GM19193 (cell line): ENCODE results near the gene DCUN1D4.

ENCODE experiments used
- POLR2A ChIP-seq: IDR thresholded peaks from 4 replicates; pipeline ENCODE4 v1.6.1; 2011; ENCODE audit not compliant: insufficient read depth, insufficient read length; ENCODE audit errors: extremely low read depth

DCUN1D4 gene

DNA sequence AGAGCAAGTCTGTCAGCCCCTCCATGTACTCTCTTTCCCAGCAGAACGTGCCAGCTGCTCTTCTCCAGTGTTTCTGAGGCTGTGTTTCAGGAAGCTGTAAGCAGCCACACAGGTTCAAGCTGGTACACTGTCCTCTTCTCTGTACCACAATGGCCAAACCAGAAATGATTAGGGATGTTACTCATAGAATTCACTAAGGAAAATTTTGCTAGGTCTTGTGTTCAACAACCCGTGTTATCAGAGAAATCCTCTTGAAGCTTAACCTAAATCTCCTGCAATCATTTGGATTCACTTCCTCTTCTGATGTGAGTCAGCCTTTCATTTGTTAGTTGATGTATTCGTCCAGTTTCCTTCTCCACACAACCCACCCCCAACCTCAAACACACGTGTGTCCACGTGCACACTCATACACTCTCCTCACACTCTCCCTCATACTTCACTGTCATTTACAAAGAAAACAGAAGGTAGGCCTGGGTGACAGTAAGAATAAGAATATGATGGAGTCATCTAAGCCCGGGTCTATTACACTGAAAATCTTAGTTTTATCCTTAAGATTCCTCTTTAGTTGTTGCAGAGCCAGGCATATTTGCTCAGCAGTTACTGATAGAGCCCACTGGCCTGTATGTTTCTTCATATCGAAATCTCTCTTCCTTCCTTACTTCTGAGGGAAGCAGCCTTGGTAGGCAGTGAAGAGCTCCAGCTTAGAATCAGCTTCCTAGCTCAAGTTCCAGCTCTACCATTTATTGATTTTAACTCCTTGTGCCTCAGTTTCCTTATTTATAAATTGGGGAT, 63.4 kb downstream of the DCUN1D4 start:
- no peak for TF ChIP-seq POLR2A

DNA sequence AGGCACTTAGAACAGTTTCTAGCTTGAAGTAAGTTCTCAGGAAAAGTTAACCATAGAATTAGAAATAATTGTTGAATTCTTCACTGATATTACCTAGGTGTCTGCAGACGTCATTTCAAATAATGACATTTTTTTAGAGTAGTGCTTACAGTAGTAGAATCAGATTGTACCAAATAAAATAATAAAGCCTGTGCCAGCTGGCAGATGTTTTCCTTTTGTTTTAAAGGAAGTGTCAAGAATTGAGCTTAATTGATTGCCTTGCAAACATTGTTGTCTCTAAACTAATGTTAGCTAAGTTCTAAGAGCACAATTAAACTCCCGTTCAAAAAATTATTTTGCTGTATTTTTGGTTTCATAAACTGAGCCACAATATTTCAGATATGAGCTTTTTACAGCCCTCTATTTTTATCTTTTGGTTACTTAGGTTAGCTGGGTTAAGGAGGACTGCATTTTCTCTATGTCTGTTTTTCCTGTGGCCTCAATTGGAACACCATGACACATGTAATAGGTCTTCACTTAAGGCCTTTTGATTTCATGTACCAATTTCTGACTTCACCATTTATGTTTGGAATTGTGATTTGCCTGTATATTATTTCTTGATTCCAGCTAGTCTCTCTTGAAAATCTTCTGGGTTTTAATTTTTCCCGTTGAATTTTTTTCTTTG, 64.2 kb downstream of the DCUN1D4 start:
- TF ChIP-seq POLR2A = no peak

DNA sequence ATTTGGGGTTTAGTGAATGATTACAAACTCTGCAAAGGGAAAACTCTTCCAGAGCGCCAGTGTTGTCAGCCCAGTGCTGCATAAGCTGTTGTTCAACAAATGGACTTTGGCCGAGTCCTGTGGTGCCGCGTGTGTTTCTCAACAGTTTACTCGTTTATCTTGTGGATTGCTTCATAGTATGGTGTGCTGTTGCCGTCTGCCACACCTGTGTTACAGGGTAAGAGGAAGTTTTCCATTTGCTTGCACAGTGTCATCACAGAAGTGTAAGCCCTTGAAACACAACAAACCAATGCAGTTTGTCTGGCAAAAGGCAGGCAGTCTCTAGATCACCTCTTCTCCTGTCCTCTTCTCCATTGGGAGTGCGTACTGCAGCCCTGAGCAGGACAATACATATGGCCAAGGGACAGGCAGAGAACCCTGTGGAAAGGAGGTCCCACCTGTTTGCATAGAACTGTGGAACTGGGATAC, 66.3 kb downstream of the DCUN1D4 start:
- no peak for TF ChIP-seq POLR2A

DNA sequence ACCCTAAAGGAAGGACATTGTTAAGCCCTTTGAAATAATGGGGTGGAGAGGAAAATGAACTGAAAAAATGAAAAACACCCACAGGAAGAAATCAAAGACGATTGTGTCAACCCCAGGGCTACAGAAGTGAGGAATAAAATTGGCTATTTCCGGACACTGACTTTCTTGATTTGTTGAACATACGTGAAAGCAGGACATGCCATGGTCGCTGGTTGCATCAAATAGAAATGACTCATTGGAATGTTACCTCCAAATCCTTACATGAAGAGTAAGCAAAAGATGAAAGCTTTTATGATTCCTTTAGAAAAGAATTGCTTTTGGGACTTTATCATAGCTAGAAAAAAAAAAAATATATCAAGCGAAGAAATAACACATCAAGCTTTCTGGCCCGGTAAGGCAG, 75.3 kb downstream of the DCUN1D4 start:
- TF ChIP-seq POLR2A = no peak

DNA sequence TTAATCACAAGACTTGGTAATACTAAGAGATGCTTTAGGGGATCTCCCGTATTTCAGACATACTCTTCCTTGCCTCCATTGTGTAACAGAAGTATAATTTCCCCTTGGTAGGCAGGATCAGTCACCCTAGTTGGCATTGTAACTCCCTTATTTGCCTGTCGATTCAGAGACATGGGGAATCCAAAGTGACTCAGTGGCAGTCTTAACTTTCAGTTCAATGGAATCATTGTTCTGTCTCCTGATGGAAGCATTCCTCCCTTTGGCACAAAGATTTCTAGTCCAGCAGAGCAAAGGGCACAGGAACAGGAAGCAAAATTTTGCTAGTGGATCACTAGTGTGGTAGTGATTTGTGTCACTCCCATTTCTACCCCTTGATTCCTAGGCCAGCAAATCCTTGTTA, 80.4 kb downstream of the DCUN1D4 start:
- no peak for TF ChIP-seq POLR2A

DNA sequence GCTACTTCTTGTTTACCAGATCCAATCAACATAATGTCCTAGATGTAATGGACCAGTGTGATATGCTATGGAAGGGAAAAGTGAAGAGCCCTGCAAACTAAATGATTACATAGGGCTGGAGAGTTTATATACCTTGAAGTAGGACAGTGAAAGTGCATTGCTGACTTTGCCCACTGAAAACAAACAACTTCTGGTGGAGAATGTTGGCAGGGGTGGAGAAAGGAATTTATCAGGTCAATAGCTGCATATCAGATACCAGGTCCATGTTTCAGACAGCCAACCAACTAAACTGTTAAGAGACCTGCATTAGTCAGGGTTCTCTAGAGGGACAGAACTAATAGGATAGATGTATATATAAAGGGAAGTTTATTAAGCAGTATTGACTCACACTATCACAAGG, 82.4 kb downstream of the DCUN1D4 start:
- no peak for TF ChIP-seq POLR2A

DNA sequence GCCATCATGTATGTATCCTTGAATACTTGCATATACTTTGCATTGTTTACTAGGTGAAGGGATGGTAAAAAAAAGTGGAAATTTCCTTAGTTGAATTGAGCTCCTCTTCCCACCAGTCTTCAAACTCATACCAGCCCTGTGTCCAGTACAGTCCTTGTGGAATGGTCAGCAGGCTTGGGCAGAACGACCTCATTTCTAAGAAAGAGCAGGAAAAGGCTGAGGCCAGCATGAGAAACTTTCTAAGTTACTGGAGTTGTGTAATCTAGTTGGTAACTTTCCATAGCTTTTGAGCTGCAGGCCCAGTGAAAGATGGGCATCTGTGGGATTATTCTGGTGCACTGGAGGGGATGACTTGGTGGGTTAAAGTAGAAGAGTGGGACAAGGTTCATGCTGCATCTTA, 87.6 kb downstream of the DCUN1D4 start:
- TF ChIP-seq POLR2A = no peak

DNA sequence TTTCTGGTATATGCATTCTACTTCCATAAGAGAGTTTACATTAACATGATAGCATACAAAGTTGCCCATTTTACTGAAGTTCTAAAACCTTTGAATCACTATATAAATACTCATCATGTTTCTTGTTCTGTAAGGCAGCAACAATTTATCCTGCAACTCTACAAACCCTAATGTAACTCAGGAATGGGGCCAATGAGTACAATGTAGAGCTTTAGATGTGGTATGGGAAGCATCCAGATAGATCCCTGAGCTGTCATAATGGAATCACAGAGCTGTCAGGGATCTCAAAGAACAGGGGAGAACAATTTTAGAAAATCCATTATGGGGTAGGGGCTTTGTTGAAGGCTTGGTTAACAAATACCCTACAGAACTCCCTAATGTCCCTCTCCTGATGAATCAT, 88.5 kb downstream of the DCUN1D4 start:
- no peak for TF ChIP-seq POLR2A

DNA sequence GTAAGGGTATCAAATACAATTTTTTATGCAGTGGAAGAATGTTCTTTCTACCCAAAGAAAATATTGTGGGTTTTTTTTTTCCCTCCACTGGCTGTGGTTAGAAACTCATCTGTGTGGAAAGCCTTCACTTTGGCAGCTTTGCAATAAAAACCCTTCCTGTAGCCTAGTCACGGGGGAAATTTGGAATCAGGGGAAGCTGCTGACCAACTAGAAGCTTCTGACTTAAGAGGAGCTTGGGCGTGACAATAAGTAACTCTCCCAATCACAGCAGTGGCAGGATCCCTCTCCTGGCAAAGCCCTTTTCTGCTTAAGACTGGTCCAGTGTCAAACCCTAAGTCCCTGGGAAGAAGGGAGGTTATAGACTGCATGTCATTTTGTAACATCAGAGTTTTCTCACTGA, 89.3 kb downstream of the DCUN1D4 start:
- TF ChIP-seq POLR2A = no peak

DNA sequence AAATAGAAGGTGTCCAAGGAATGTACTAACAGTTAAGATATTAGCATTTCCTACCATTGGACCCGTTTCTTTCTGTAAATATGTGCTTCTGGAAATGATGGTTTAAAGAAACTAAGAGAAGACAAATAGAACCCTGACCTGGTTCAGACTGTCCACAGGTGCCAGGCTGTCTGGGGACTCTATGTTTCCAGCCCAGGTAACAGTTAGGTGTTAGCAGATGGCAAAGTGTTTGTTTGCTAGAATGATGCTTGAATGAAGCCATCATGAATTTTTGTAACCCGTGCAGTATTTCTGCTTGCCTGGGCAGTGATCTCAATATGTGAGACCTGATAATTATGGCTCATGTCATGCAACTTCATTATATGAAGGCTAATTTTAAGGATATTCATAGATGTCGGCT, 89.7 kb downstream of the DCUN1D4 start:
- TF ChIP-seq POLR2A = no peak

DNA sequence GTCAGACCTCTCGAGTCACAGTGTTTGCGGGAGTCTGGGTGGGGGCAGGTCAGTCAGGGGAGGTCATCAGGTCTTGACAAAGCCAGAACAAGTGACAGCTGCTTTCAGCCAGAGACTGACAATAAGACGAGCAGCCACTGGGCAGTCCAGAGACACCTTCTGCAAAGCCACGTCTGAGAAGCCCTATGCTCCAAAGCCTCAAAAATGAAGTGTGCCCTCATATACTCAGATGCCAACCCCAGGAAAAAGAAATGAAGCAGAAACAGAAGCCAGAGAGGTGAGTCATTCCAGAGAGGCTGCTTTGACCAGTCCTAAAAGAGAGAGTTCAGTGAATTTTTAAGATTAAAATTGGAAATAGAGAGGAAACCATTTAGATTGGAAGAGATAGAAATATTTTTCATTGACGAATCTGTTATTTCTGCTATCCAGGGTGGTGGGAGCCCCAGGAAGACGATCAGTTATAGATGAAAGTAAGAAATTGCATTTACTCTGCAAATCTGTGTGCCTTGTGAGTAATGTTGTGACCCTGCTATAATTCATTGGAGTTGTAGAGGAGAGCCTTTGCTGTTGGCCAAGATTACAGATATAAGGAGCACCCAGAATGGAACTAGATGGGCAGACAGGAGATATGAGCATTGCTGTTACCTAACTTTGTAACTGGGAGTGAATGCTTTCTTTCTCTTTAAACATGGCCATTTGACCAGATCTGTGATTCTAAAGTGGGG, 99.3 kb downstream of the DCUN1D4 start:
- no peak for TF ChIP-seq POLR2A

DNA sequence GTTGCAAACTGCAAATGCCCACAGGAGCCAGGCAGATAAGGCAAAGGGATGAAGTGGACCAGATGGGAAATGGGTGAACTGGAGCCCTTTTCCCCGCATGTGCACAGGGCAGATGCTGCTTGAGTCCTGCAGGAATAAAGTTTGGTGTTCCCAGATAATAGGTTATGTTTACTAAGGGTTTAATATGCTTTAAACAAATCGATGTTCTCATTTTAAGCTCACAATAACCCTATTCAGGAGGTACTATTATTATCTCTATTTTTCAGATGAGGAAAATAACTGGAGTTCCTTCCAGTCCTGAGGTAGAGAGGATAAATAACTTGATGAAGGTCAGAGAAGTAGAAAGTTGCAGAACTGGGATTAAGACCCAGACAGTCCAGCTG, 99.9 kb downstream of the DCUN1D4 start:
- no peak for TF ChIP-seq POLR2A

DNA sequence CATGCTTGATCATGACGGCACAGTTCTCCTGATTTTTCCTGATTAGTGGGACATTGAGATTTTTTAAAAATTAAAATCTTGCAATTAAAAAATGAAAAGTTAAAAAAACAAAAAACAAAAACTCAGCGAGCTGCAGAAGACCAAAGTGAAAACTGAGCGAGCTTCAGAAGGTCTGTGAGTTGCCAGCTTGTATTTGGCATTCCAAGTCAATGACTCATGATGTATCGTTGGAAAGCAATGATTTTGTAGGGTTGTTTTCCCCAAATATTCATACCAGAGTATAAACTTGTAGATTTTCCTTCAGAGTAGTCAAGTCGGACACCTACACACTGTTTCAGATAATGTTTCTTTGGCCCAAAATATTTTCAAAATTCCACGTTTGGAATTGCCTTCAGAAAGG, 100.3 kb downstream of the DCUN1D4 start:
- TF ChIP-seq POLR2A = no peak

DNA sequence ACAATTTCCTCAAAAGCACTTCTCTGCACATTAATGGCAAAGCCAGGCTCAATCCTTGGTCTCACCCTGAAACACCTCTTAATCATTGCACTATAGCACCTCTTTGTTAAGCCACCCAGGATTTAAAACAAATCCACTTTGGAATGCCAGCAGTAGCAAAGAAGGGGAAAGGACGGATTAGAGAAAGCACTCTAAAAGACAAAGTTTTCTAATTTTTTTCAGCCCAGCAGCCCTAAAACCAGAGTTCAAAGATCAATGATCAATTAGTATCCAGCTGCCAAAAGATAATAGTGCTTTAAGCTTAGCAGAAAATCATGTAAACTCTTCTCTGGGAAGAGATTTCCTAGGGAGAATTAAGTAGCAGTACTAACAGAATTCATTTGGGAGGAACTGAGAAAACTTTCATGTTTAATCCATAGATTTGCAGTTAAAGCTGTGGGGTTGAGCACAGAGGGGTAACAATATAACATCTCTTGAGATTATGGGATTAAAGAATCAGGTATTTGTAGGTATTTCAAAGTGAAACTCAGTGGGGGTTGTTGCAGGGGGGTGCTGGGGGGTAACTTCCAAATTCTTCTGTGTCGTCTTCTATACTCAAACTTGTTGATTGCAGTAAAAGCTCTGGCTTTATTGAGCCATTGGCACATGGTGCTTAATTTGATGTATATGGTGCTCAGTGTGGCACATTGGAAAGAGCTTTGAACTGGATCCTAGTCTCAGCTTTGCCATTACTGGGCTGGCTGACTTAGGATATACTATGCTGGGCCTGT, 115.4 kb downstream of the DCUN1D4 start:
- no peak for TF ChIP-seq POLR2A

DNA sequence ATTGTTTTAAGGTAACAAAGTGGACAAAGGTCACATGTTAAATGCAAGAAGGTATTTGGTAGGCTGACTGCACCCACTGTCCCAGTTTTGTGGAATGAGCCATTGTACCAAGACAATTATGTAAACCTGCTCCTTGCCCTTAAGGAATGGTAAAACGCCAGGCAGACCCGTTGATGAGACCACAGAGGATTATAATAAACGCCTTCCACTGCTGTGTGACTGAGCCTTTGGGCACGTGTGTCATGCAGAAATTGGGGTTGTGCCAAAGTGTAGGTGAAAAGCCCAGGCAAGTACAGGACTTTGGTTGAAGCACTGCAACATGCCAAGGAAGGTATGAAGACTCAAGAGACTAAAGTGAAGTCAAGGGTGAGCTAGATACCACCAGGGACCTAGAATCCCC, 117.5 kb downstream of the DCUN1D4 start:
- no peak for TF ChIP-seq POLR2A

DNA sequence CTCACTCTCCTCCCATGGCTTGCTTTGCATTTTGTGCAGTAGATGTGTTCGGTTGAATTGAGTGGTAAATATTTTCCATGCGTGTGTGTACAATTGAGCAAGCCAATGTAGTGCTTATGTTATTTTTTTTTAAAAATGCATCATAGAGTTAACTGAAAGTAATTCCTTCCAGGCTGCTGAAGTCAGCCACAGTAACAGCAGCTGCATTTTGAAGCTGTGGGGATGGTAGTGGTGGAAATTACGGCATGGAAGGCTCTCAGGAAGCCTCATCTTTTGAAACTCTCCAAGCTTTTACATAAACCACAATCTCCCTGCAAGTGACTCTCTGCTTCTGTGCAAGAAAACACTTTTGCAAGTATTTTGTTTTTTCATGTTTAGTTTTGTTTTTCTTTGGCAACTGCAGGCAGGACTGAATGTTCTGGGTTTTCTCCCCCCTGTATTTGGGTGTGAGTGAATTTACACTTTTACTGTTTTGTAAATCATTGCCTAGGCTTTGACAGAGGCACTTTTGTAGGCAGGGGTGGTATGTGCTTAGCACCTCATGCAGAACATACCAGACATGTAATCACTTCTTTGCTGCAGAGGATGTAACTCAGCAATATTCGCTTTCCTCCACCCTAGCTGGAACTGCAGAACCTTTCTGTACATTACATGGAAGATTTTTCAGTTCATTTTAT, 121.0 kb downstream of the DCUN1D4 start:
- no peak for TF ChIP-seq POLR2A
